Measurements from ENCODE around the gene CCN2.

GRCh38 chr6:131951576-131952230 is 531 bp upstream of the CCN2 start:
- TF ChIP-seq CTCF (IDR thresholded peaks at IDR 0.05) (no peak), SMC3 (IDR thresholded peaks at IDR 0.05; ENCODE audit: low read depth, low read length) (no peak), MEF2A (IDR thresholded peaks at IDR 0.05; ENCODE audit: borderline replicate concordance, low read depth) (no peak), REST (IDR thresholded peaks at IDR 0.05; ENCODE audit: low read depth, low read length) (no peak), CHD2 (IDR thresholded peaks at IDR 0.05; ENCODE audit: low read length, partially characterized antibody) (no peak), MXI1 (IDR thresholded peaks at IDR 0.05; ENCODE audit: low read depth, low read length) (no peak), MAX (IDR thresholded peaks at IDR 0.05; ENCODE audit: low read depth) (no peak), USF1 (IDR thresholded peaks at IDR 0.05; ENCODE audit: borderline replicate concordance, low read depth) (no peak), SIN3A (IDR thresholded peaks at IDR 0.05; ENCODE audit: borderline replicate concordance, low read depth, low read length) (no peak)

Measured in SK-N-SH (cell line).